ENCODE measurements around the gene INPP4A.
"Not testable (repeated sequence)": the region's sequence is repeated elsewhere in the genome, so short reads cannot be mapped to it uniquely, and the experiment has no call there.

The INPP4A gene

DNA sequence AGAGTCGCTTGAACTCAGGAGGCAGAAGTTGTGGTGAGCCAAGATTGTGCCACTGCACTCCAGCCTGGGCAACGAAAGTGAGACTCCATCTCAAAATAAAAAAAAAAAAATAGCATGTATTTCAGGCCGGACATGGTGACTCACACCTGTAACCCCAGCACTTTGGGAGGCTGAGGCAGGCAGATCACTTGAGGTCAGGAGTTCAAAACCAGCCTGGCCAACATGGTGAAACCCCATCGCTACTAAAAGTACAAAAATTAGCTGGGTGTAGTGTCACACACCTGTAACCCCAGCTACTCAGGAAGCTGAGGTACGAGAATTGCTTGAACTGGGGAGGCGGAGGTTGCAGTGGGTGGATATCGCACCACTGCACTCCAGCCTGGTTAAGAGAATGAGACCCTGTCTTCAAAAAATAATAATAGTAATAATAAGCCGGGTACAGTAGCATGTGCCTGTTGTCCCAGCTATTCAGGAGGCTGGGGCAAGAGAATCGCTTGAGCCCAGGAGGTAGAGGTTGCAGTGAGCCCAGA, 28.9 kb upstream of the INPP4A start:
- not testable (repeated sequence) for H3K4me3 ChIP-seq (ENCODE audit: low read depth in 1 of 2, low read length in 2 of 2); H3K36me3 ChIP-seq (ENCODE audit: control insufficient read depth in 1 of 2, insufficient read depth in 2 of 2, low read length in 2 of 2); H3K4me1 ChIP-seq (ENCODE audit: control insufficient read depth in 1 of 2, insufficient read depth in 2 of 2, low read length in 2 of 2); H3K9ac ChIP-seq (ENCODE audit: low read depth in 1 of 2, low read length in 2 of 2); H3K9me3 ChIP-seq (ENCODE audit: control insufficient read depth in 1 of 2, low read length in 2 of 2); H3K27me3 ChIP-seq (ENCODE audit: control insufficient read depth in 1 of 2, insufficient read depth in 2 of 2, low read length in 2 of 2); H3K27ac ChIP-seq (ENCODE audit: low read depth, low read length)

DNA sequence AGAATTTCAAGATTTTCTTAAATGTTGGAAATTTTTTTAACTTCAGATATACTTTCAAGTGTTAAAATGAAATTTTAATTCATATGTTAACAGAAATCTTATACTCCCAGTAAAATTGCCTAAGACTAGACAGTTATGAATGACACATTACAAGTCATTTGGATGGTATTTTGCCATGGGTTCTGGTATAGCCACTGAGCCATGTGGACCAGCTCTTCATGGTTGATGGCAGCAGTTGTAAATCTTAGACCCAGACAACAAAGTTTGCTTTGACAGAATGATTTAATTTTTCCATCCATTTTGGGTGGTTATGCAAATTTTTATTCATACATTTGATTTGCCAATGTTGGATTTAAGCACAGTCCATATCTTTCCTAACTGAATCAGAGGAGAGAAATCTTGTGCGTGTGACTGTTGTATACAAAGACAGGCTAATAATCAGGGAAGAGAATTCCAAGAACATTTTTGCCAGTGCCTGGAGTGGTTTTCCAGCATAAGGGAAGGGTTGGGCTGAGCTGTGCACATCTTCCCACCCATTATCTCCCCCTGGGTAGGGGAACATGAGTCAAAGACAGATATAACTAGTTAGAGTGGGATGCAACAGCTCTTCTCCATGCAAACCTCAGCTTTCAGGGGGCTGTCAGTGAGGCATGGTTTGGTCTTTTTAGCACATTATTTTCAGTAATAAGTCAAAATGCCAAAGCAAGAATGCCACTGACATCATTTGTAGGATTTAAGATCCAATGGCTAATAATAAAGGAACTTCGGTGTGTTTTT, 28.1 kb upstream of the INPP4A start:
- Histone ChIP-seq H3K27me3 (ENCODE audit: control insufficient read depth in 1 of 2, insufficient read depth in 2 of 2, low read length in 2 of 2) (no peaks in the 10 kb centered on the region), H3K4me1 (ENCODE audit: control insufficient read depth in 1 of 2, insufficient read depth in 2 of 2, low read length in 2 of 2) (no peaks in the 10 kb centered on the region), H3K36me3 (ENCODE audit: control insufficient read depth in 1 of 2, insufficient read depth in 2 of 2, low read length in 2 of 2) (no peaks in the 10 kb centered on the region), H3K9ac (ENCODE audit: low read depth in 1 of 2, low read length in 2 of 2) (no peak overlapping the region), H3K9me3 (ENCODE audit: control insufficient read depth in 1 of 2, low read length in 2 of 2) (peaks cover 7 to 8% of the 10 kb centered on the region in 2 donors), H3K4me3 (ENCODE audit: low read depth in 1 of 2, low read length in 2 of 2) (no peak overlapping the region), H3K27ac (ENCODE audit: low read depth, low read length) (no peak overlapping the region)

DNA sequence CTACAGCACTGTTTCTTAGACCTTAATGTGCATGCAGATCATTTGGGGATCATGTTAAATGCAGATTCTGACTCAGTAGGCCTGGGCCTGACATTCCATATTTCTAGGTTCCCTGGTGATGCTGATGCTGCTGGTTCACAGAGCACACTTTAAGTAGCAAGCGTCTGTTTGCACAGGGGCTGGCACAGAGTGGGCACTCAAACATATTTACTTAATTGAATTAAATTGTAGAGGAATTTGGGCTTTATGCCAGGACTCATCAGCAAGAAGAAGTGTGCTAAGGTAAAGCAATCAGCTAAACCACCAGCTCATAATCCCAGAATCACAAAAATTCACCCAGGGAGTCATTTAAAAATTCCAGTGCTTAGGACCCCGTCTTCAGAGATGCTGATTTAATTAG, 25.1 kb upstream of the INPP4A start:
- no peak overlapping the region for H3K27ac ChIP-seq (ENCODE audit: low read depth, low read length)
- peaks cover 7 to 8% of the 10 kb centered on the region in 2 donors for H3K9me3 ChIP-seq (ENCODE audit: control insufficient read depth in 1 of 2, low read length in 2 of 2)
- no peaks in the 10 kb centered on the region for H3K27me3 ChIP-seq (ENCODE audit: control insufficient read depth in 1 of 2, insufficient read depth in 2 of 2, low read length in 2 of 2)
- no peak overlapping the region for H3K4me3 ChIP-seq (ENCODE audit: low read depth in 1 of 2, low read length in 2 of 2)
- H3K9ac ChIP-seq (ENCODE audit: low read depth in 1 of 2, low read length in 2 of 2): no peak overlapping the region
- no peaks in the 10 kb centered on the region for H3K36me3 ChIP-seq (ENCODE audit: control insufficient read depth in 1 of 2, insufficient read depth in 2 of 2, low read length in 2 of 2)
- no peaks in the 10 kb centered on the region for H3K4me1 ChIP-seq (ENCODE audit: control insufficient read depth in 1 of 2, insufficient read depth in 2 of 2, low read length in 2 of 2)

DNA sequence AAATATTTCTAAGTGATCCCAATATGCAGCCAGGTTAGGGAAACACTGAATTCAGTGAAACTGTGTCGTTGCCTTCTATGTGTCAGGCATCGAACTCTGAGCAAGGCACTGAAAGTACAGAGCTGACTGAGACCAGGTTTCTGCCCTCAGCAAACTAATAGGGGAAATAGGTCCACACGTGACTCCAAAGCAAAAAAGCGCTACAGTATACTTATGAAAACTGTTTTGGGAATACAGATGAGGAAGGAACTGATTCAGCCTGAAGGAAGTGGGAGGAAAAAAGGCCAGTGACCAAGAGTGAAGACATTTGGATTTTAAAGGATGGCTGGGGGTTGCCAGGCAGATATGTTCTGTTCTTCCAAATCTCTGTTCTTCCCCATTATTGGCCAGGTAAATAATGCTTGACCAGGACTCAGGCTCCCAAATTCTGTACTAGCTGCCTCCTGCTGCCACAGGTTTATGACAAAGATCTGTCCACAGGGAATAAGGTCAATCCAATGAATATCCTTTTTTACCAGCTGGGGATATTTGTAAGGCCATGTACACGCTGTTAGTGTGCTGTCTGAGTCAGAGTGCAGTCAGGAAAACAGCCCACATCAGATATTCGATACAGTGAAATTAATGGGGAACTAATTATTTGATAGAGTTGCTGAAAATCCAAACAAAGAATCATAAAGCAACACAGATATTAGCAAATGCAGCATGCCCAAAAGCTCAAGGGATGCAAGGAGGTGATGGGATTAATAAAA, 24.5 kb upstream of the INPP4A start:
- no peak overlapping the region for H3K9ac ChIP-seq (ENCODE audit: low read depth in 1 of 2, low read length in 2 of 2)
- no peaks in the 10 kb centered on the region for H3K27me3 ChIP-seq (ENCODE audit: control insufficient read depth in 1 of 2, insufficient read depth in 2 of 2, low read length in 2 of 2)
- no peaks in the 10 kb centered on the region for H3K4me1 ChIP-seq (ENCODE audit: control insufficient read depth in 1 of 2, insufficient read depth in 2 of 2, low read length in 2 of 2)
- no peaks in the 10 kb centered on the region for H3K36me3 ChIP-seq (ENCODE audit: control insufficient read depth in 1 of 2, insufficient read depth in 2 of 2, low read length in 2 of 2)
- H3K27ac ChIP-seq (ENCODE audit: low read depth, low read length): no peak overlapping the region
- no peak overlapping the region for H3K4me3 ChIP-seq (ENCODE audit: low read depth in 1 of 2, low read length in 2 of 2)
- H3K9me3 ChIP-seq (ENCODE audit: control insufficient read depth in 1 of 2, low read length in 2 of 2): peaks cover 3% of the 10 kb centered on the region in 2 donors

DNA sequence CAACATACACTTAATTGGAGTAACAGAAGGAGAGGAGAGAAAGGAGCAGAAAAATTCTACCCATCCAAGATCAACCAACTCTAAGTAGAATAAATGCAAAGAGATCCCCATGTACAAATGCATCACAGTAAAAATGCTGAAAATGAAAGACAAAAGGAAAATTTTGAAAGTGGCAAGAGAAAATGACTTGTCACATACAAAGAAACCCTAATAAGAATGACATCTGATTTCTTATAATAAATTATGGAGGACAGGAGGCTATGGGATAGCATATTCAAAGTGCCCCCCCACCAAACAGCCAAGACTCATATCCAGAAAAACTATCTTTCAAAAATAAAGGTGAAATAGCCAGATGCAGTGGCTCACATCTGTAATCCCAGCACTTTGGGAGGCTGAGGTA, 22.2 kb upstream of the INPP4A start:
- no peaks in the 10 kb centered on the region for H3K4me1 ChIP-seq (ENCODE audit: control insufficient read depth in 1 of 2, insufficient read depth in 2 of 2, low read length in 2 of 2)
- peaks cover 3% of the 10 kb centered on the region in 2 donors for H3K9me3 ChIP-seq (ENCODE audit: control insufficient read depth in 1 of 2, low read length in 2 of 2)
- no peak overlapping the region for H3K27ac ChIP-seq (ENCODE audit: low read depth, low read length)
- H3K36me3 ChIP-seq (ENCODE audit: control insufficient read depth in 1 of 2, insufficient read depth in 2 of 2, low read length in 2 of 2): no peaks in the 10 kb centered on the region
- no peak overlapping the region for H3K9ac ChIP-seq (ENCODE audit: low read depth in 1 of 2, low read length in 2 of 2)
- no peak overlapping the region for H3K4me3 ChIP-seq (ENCODE audit: low read depth in 1 of 2, low read length in 2 of 2)
- no peaks in the 10 kb centered on the region for H3K27me3 ChIP-seq (ENCODE audit: control insufficient read depth in 1 of 2, insufficient read depth in 2 of 2, low read length in 2 of 2)

DNA sequence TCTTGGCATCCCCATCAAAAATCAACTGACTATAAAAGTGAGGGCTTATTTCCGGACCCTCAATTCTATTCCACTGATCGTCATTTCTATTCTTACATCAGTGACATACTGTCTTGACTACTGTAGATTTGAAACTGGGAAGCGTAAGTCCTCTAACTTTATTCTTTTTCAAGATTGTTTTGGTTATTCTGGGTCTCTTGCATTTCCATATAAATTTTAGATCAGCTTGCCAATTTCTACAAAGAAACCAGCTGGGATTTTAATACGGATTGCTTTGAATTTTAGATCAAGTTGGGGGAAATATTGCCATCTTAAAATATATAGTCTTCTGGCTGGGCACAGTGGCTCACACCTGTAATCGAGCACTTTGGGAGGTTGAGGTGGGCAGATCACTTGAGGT, 17.9 kb upstream of the INPP4A start:
- Histone ChIP-seq H3K4me1 (ENCODE audit: control insufficient read depth in 1 of 2, insufficient read depth in 2 of 2, low read length in 2 of 2) (no peaks in the 10 kb centered on the region), H3K36me3 (ENCODE audit: control insufficient read depth in 1 of 2, insufficient read depth in 2 of 2, low read length in 2 of 2) (no peaks in the 10 kb centered on the region), H3K9ac (ENCODE audit: low read depth in 1 of 2, low read length in 2 of 2) (no peak overlapping the region), H3K27me3 (ENCODE audit: control insufficient read depth in 1 of 2, insufficient read depth in 2 of 2, low read length in 2 of 2) (no peaks in the 10 kb centered on the region), H3K9me3 (ENCODE audit: control insufficient read depth in 1 of 2, low read length in 2 of 2) (peaks cover 2 to 3% of the 10 kb centered on the region in 2 donors), H3K4me3 (ENCODE audit: low read depth in 1 of 2, low read length in 2 of 2) (no peak overlapping the region), H3K27ac (ENCODE audit: low read depth, low read length) (no peak overlapping the region)

DNA sequence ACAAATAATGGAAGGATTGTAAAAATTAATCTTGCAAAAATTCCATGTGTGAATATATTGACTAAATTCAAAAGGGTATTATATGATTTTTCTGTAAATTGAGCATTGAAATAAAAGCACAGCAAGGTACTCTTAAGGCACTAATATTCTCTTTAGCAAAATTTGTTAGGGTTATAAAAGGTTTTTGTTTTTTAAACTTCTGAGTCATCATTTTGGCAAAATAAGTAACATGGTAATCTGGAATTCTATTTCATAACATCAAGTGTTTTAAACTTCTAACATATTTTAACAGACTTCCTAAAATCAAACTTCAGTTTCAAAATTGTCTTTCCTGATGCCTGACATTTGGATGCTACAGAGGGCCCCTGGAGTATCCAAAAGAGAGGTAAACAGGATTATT, 12.5 kb upstream of the INPP4A start:
- Histone ChIP-seq H3K4me3 (ENCODE audit: low read depth in 1 of 2, low read length in 2 of 2) (no peak overlapping the region), H3K36me3 (ENCODE audit: control insufficient read depth in 1 of 2, insufficient read depth in 2 of 2, low read length in 2 of 2) (no peaks in the 10 kb centered on the region), H3K27me3 (ENCODE audit: control insufficient read depth in 1 of 2, insufficient read depth in 2 of 2, low read length in 2 of 2) (no peaks in the 10 kb centered on the region), H3K9ac (ENCODE audit: low read depth in 1 of 2, low read length in 2 of 2) (no peak overlapping the region), H3K27ac (ENCODE audit: low read depth, low read length) (no peak overlapping the region), H3K4me1 (ENCODE audit: control insufficient read depth in 1 of 2, insufficient read depth in 2 of 2, low read length in 2 of 2) (no peaks in the 10 kb centered on the region), H3K9me3 (ENCODE audit: control insufficient read depth in 1 of 2, low read length in 2 of 2) (peaks cover 3 to 15% of the 10 kb centered on the region in 2 donors)

DNA sequence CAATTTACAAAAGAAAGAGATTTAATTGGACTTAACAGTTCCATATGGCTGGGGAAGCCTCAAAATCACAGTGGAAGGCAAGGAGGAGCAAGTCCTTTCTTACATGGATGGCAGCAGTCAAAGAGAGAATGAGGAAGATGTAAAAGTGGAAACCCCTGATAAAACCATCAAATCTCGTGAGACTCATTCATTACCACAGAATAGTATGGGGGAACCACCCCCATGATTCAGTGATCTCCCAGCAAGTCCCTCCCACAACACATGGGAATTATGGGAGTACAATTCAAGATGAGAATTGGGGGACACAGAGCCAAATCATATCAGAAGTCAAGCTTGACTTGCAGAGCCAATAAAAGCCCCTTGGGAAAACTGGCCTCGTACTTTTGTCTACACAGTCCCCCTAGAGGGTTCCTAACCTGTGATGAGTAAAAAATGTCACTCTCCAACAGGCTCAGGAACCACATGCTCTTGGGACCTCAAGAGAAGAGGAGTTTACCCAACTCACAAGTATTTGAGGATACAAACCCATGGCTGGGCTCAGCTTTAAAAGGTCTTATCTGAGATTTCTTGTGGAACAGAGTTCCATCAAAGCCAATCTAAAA, 11.2 kb upstream of the INPP4A start:
- Histone ChIP-seq H3K27me3 (ENCODE audit: control insufficient read depth in 1 of 2, insufficient read depth in 2 of 2, low read length in 2 of 2) (no peaks in the 10 kb centered on the region), H3K27ac (ENCODE audit: low read depth, low read length) (no peak overlapping the region), H3K36me3 (ENCODE audit: control insufficient read depth in 1 of 2, insufficient read depth in 2 of 2, low read length in 2 of 2) (no peaks in the 10 kb centered on the region), H3K4me1 (ENCODE audit: control insufficient read depth in 1 of 2, insufficient read depth in 2 of 2, low read length in 2 of 2) (no peaks in the 10 kb centered on the region), H3K4me3 (ENCODE audit: low read depth in 1 of 2, low read length in 2 of 2) (no peak overlapping the region), H3K9me3 (ENCODE audit: control insufficient read depth in 1 of 2, low read length in 2 of 2) (peaks cover 3 to 17% of the 10 kb centered on the region in 2 donors), H3K9ac (ENCODE audit: low read depth in 1 of 2, low read length in 2 of 2) (no peak overlapping the region)

DNA sequence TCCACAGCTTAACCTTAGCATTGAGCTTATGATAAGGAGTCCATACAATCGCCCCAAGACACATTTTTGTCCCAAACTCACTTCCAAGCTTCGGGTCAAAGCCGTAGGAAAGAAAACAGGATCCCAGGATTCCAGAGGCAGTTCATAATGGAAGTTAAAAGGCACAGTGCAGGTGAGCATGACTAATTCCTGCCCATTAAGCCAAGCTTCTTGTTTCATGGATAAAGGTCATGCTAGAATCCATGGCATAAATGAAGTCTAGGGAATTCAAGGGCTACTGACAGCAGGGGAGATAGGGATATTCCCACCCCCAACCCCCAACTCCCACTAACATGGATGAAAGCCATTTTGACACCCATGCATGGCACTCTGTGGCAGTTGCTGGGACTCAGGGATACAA, 10.2 kb upstream of the INPP4A start:
- Histone ChIP-seq H3K36me3 (ENCODE audit: control insufficient read depth in 1 of 2, insufficient read depth in 2 of 2, low read length in 2 of 2) (no peaks in the 10 kb centered on the region), H3K27me3 (ENCODE audit: control insufficient read depth in 1 of 2, insufficient read depth in 2 of 2, low read length in 2 of 2) (no peaks in the 10 kb centered on the region), H3K27ac (ENCODE audit: low read depth, low read length) (no peak overlapping the region), H3K4me3 (ENCODE audit: low read depth in 1 of 2, low read length in 2 of 2) (no peak overlapping the region), H3K9me3 (ENCODE audit: control insufficient read depth in 1 of 2, low read length in 2 of 2) (peaks cover 3 to 23% of the 10 kb centered on the region in 2 donors), H3K9ac (ENCODE audit: low read depth in 1 of 2, low read length in 2 of 2) (no peak overlapping the region), H3K4me1 (ENCODE audit: control insufficient read depth in 1 of 2, insufficient read depth in 2 of 2, low read length in 2 of 2) (no peaks in the 10 kb centered on the region)

DNA sequence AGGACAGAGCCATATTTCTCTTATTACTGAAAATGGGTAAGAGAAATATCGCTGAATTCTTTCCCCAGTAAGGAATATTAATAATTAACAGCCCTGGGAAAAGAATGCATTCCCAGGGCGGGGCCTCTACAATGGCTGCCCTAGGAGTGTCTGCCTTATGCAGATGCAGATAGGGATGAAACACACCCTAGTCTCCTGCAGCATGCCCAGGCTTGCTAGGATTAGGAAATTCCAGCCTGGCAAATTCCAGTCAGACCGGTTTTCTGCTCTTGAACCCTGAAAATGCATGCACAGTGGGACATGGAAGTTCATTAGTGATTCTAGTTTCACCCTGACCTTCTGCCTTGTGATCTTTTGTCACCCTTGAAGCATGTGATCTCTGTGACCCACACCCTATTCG, 9.0 kb upstream of the INPP4A start:
- H3K36me3 ChIP-seq (ENCODE audit: control insufficient read depth in 1 of 2, insufficient read depth in 2 of 2, low read length in 2 of 2); H3K4me1 ChIP-seq (ENCODE audit: control insufficient read depth in 1 of 2, insufficient read depth in 2 of 2, low read length in 2 of 2); H3K27ac ChIP-seq (ENCODE audit: low read depth, low read length); H3K27me3 ChIP-seq (ENCODE audit: control insufficient read depth in 1 of 2, insufficient read depth in 2 of 2, low read length in 2 of 2); H3K9ac ChIP-seq (ENCODE audit: low read depth in 1 of 2, low read length in 2 of 2); H3K4me3 ChIP-seq (ENCODE audit: low read depth in 1 of 2, low read length in 2 of 2): not testable (repeated sequence)
- peaks cover 3 to 23% of the 10 kb centered on the region in 2 donors for H3K9me3 ChIP-seq (ENCODE audit: control insufficient read depth in 1 of 2, low read length in 2 of 2)

Measured in duodenal mucosa (tissue), 2 donors.